ENCODE results near the gene GMDS. TPM values are rescaled to one million over a fixed set of nuclear protein-coding genes. Genes with fewer than 3 reads are reported as not detected.

Gene GMDS
- total and polyA plus RNA-seq, 9 donors, result 6.6 to 20.6 (median 11.0) TPM

DNA sequence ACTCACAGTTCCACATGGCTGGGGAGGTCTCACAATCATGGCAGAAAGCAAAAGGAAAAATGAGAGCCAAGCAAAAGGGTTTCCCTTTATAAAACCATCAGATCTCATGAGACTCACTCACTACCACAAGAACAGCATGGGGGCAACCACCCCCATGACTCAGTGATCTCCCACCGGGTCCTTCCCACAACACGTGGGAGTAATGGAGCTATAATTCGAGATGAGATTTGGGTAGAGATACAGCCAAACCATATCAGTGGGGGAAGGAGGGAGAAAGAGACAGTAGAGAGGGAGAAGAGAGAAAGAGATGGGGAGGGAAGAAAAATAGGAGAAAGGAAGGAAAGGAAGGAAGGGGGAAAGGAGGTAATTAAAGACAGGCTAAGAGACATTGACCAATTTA, 30.1 kb downstream of the GMDS start:
- TF ChIP-seq, protein P1, sequence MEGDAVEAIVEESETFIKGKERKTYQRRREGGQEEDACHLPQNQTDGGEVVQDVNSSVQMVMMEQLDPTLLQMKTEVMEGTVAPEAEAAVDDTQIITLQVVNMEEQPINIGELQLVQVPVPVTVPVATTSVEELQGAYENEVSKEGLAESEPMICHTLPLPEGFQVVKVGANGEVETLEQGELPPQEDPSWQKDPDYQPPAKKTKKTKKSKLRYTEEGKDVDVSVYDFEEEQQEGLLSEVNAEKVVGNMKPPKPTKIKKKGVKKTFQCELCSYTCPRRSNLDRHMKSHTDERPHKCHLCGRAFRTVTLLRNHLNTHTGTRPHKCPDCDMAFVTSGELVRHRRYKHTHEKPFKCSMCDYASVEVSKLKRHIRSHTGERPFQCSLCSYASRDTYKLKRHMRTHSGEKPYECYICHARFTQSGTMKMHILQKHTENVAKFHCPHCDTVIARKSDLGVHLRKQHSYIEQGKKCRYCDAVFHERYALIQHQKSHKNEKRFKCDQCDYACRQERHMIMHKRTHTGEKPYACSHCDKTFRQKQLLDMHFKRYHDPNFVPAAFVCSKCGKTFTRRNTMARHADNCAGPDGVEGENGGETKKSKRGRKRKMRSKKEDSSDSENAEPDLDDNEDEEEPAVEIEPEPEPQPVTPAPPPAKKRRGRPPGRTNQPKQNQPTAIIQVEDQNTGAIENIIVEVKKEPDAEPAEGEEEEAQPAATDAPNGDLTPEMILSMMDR (IDR thresholded peaks at IDR 0.05), result no peak
- TF ChIP-seq EP300 (IDR thresholded peaks at IDR 0.05) (no peak), POLR2A (IDR thresholded peaks at IDR 0.05) (no peak)
- Histone ChIP-seq H3K27ac (no peak overlapping the region), H3K27me3 (no peaks in the 10 kb centered on the region), H3K36me3 (no peaks in the 10 kb centered on the region), H3K4me1 (ENCODE audit: insufficient read depth) (no peaks in the 10 kb centered on the region), H3K4me3 (no peak overlapping the region), H3K9me3 (no peaks in the 10 kb centered on the region)
- WGBS, 3 donors, result 69 to 77% (median 74%) methylated on average over 3 of the region's 3 CpGs
- no peak for DNase-seq
- intact Hi-C loops (cut with DNase I), result no loop called here

DNA sequence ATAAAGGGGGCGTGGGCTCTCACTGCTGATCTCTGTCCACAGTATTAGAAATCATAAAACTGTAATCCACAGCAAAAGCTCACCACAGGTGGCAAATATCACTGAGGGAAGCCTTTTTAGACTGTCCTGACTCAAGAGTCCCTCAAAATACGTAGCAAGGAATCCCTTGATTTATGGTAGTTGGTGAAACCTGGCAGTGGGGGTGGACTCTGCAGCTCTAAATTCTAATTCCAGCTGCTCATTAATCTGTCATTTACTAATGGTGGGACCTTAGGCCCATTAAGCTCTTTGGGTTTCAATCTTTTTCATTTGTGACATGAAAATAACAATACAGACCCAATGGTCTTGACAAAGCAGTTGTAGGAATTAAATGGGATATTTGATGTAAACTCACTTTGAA, 32.3 kb downstream of the GMDS start:
- H3K4me1 ChIP-seq (ENCODE audit: insufficient read depth), result no peaks in the 10 kb centered on the region
- H3K27me3 ChIP-seq, result no peaks in the 10 kb centered on the region
- H3K36me3 ChIP-seq, result no peaks in the 10 kb centered on the region
- H3K4me3 ChIP-seq, result no peak overlapping the region
- WGBS, 3 donors, result 85 to 91% (median 87%) methylated on average over 2 of the region's 2 CpGs
- intact Hi-C loops (cut with DNase I), result no loop called here
- TF ChIP-seq EP300 (IDR thresholded peaks at IDR 0.05), result no peak
- TF ChIP-seq, protein P1 (IDR thresholded peaks at IDR 0.05), result no peak
- no peak for TF ChIP-seq POLR2A (IDR thresholded peaks at IDR 0.05)
- H3K9me3 ChIP-seq, result no peaks in the 10 kb centered on the region
- no peak for DNase-seq
- no peak overlapping the region for H3K27ac ChIP-seq

DNA sequence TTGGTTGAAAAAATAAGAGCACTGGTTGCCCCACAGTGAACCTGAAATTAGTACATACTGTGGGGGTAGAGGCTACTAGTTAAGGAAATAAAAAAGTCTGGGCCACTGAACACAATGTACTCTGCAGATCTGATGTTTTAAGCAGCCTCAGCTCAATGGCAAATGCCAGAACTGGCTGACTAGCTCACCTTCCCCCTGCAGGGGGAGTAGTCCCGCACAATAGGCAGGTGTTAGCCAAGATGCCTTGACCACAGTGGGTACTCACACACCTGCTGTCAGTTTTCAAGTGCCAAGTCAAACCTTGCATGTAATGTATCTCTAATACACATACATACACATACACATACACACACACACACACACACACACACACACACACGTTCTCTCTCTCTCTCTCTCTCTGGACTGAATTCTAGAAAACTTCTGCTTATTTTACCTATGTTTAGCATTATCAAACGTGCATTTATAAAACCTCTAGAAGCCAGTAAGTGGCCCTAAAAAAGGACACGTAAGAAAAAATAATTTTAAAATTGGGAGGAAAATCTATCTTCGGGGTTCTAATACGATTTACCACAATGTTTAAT, 36.1 kb downstream of the GMDS start:
- no peaks in the 10 kb centered on the region for H3K27me3 ChIP-seq
- no peak for DNase-seq
- H3K36me3 ChIP-seq, result no peaks in the 10 kb centered on the region
- TF ChIP-seq, protein P1 (IDR thresholded peaks at IDR 0.05), result no peak
- TF ChIP-seq EP300 (IDR thresholded peaks at IDR 0.05), result no peak
- no peak for TF ChIP-seq POLR2A (IDR thresholded peaks at IDR 0.05)
- no peak overlapping the region for H3K27ac ChIP-seq
- 66 to 84% (median 79%) methylated on average over 6 of the region's 6 CpGs for WGBS, 3 donors
- no peaks in the 10 kb centered on the region for H3K4me1 ChIP-seq (ENCODE audit: insufficient read depth)
- no peaks in the 10 kb centered on the region for H3K9me3 ChIP-seq
- intact Hi-C loops (cut with DNase I), result no loop called here
- H3K4me3 ChIP-seq, result no peak overlapping the region

DNA sequence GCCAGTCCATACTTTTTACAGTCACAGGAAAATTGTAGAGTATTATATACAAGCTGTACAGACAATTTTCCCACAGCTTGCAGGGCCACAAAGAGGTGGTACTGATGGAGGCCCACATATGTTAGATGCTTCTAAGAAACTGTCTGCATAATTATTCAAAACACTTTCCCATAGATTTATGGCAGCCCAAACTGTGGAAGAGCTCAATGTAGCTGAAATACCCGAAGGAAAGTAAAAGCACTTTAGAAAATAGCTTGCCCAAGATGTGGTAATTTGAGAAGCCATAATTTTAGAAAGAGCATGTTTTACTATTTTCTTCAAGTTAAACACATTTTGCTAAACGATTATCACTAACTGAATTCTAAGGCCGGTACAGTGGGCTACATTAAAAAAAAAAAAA, 36.9 kb downstream of the GMDS start:
- no peaks in the 10 kb centered on the region for H3K36me3 ChIP-seq
- WGBS, 3 donors, result 39 to 68% (median 47%) methylated on average over 3 of the region's 3 CpGs
- H3K9me3 ChIP-seq, result no peaks in the 10 kb centered on the region
- H3K4me1 ChIP-seq (ENCODE audit: insufficient read depth), result no peaks in the 10 kb centered on the region
- intact Hi-C loops (cut with DNase I), result no loop called here
- no peak for DNase-seq
- no peak overlapping the region for H3K27ac ChIP-seq
- TF ChIP-seq, protein P1 (IDR thresholded peaks at IDR 0.05), result no peak
- TF ChIP-seq EP300 (IDR thresholded peaks at IDR 0.05), result no peak
- no peak for TF ChIP-seq POLR2A (IDR thresholded peaks at IDR 0.05)
- no peak overlapping the region for H3K4me3 ChIP-seq
- H3K27me3 ChIP-seq, result no peaks in the 10 kb centered on the region

Data from ovary (tissue), 9 donors.